GM12878 (cell line): ENCODE measurements around the gene MEIS1. TPM values are rescaled to one million over a fixed set of nuclear protein-coding genes. Genes with fewer than 3 reads are reported as not detected.

ENCODE experiments used
- ATAC-seq: fragments of 200-7000 bp; cut with Tn5 transposase; 3 replicates; pipeline ENCODE4 v1.9.1; 2020; ENCODE audit warnings: mild to moderate bottlenecking, moderate library complexity
- BruUV-seq: library from RNA; stranded (reverse); fragments of 400-500 nt; replicated peaks from 2 replicates; lab custom pipeline; 2021; lab: Mats Ljungman, UMichigan
- CTCF ChIA-PET: fragments of 300-600 bp; sonication (Branson Sonifier 250); formaldehyde crosslinking; extraction: SDS; loops from one replicate; lab custom pipeline; 2021; ENCODE audit warnings: inconsistent platforms; lab: Yijun Ruan, JAX
- POLR2A ChIA-PET: fragments of 350-600 bp; formaldehyde crosslinking; extraction: SDS; loops from one replicate; lab custom pipeline; 2021; ENCODE audit warnings: inconsistent platforms; lab: Charles Lee
- RAD21 ChIA-PET: fragments of 300-600 bp; sonication (Branson Sonifier 250); formaldehyde crosslinking; loops from one replicate; lab custom pipeline; 2023; ENCODE audit warnings: antibody characterized with exemption; ENCODE audit not compliant: unreplicated experiment; lab: Charles Lee
- SMC1A ChIA-PET: fragments of 300-600 bp; sonication (Branson Sonifier 250); formaldehyde crosslinking; loops from one replicate; lab custom pipeline; 2023; ENCODE audit not compliant: unreplicated experiment, uncharacterized antibody; lab: Charles Lee
- DNase-seq: peaks from one replicate; pipeline ENCODE4 v3.0.0-alpha.2; 2011; ENCODE audit warnings: low read depth, low spot score
- FAIRE-seq: peaks from 3 replicates; lab custom pipeline; 2011; peaks lifted over from hg19 to GRCh38; lab: Jason Lieb, UNC
- H2AFZ ChIP-seq: 2 replicates; pipeline ENCODE4 v1.6.0; 2011; ENCODE audit warnings: low read depth, low read length, control low read depth; ENCODE audit not compliant: control insufficient read depth
- H3K27ac ChIP-seq: 2 replicates; pipeline ENCODE4 v1.5.1; 2011; ENCODE audit warnings: control low read depth; ENCODE audit not compliant: control insufficient read depth, insufficient read depth
- H3K27me3 ChIP-seq, 2 experiments: replicated peaks in 1 of 2; 2 replicates each; pipeline versions ENCODE4 v1.6.0 to v1.6.1; 2011; ENCODE audit warnings: low read length in 1 of 2; ENCODE audit not compliant: control insufficient read depth in 2 of 2, insufficient read depth in 2 of 2
- H3K36me3 ChIP-seq, 2 experiments: 2 replicates each; pipeline ENCODE4 v1.5.1; 2011; ENCODE audit warnings: low read length in 1 of 2; ENCODE audit not compliant: control insufficient read depth in 2 of 2, insufficient read depth in 2 of 2
- H3K4me1 ChIP-seq: 2 replicates; pipeline ENCODE4 v1.6.1; 2011; ENCODE audit warnings: mild to moderate bottlenecking, low read length, moderate library complexity, mixed read lengths; ENCODE audit not compliant: control insufficient read depth, insufficient read depth
- H3K4me2 ChIP-seq: 2 replicates; pipeline ENCODE4 v1.6.0; 2011; ENCODE audit warnings: control low read depth; ENCODE audit not compliant: control insufficient read depth, insufficient read depth
- H3K4me3 ChIP-seq: fragments of 200-600 bp; sonication (generic); 2 replicates; pipeline ENCODE4 v1.5.1; 2016
- H3K79me2 ChIP-seq: 2 replicates; pipeline ENCODE4 v1.6.0; 2011; ENCODE audit warnings: low read length; ENCODE audit not compliant: control insufficient read depth, insufficient read depth
- H3K9ac ChIP-seq: 2 replicates; pipeline ENCODE4 v1.8.0; 2011; ENCODE audit warnings: low read length, control low read depth, mixed read lengths; ENCODE audit not compliant: control insufficient read depth, insufficient read depth
- H3K9me3 ChIP-seq: replicated peaks from 3 replicates; pipeline ENCODE4 v1.5.1; 2011; ENCODE audit warnings: mild to moderate bottlenecking, low read length; ENCODE audit not compliant: control insufficient read depth, insufficient read depth
- H4K20me1 ChIP-seq: 2 replicates; pipeline ENCODE4 v1.6.0; 2011; ENCODE audit not compliant: control insufficient read depth, insufficient read depth
- ATF7 ChIP-seq: fragments of 450-650 bp; IDR thresholded peaks from 2 replicates; pipeline ENCODE4 v1.6.1; 2016; ENCODE audit warnings: low read depth, mild to moderate bottlenecking
- BMI1 ChIP-seq: fragments of 450-650 bp; IDR thresholded peaks from 2 replicates; pipeline ENCODE4 v1.6.1; 2016; ENCODE audit warnings: mild to moderate bottlenecking, moderate library complexity, borderline replicate concordance
- EGR1 ChIP-seq, 2 experiments: IDR thresholded peaks; 1 replicate in 1 of 2; 2 replicates in 1 of 2; pipeline ENCODE4 v1.6.1; 2011 to 2012; ENCODE audit warnings: low read depth in 2 of 2, low read length in 2 of 2, borderline replicate concordance in 1 of 2, mild to moderate bottlenecking in 1 of 2, moderate library complexity in 1 of 2
- EP300 ChIP-seq, 2 experiments: fragments of 150-350 bp in 1 of 2; IDR thresholded peaks; 2 replicates each; pipeline ENCODE4 v1.6.1; 2011 to 2012; ENCODE audit warnings: low read depth in 2 of 2, low read length in 2 of 2, borderline replicate concordance in 1 of 2, improper control_type of control experiment in 1 of 2, inconsistent platforms in 1 of 2; ENCODE audit not compliant: control insufficient read depth in 1 of 2
- FOS ChIP-seq: IDR thresholded peaks from 3 replicates; pipeline ENCODE4 v1.6.1; 2011; ENCODE audit warnings: borderline replicate concordance; ENCODE audit not compliant: insufficient read length; ENCODE audit errors: extremely low read depth
- MTA3 ChIP-seq: IDR thresholded peaks from 2 replicates; pipeline ENCODE4 v1.6.1; 2012; ENCODE audit warnings: low read length, inconsistent platforms, borderline replicate concordance
- PML ChIP-seq: IDR thresholded peaks from 2 replicates; pipeline ENCODE4 v1.6.1; 2012; ENCODE audit warnings: low read length, inconsistent platforms
- RELA ChIP-seq: fragments of 450-650 bp; IDR thresholded peaks from 2 replicates; pipeline ENCODE4 v1.8.0; 2014; ENCODE audit warnings: borderline replicate concordance; ENCODE audit not compliant: partially characterized antibody
- YBX1 ChIP-seq: fragments of 450-650 bp; IDR thresholded peaks from 2 replicates; pipeline ENCODE4 v1.6.1; 2016; ENCODE audit warnings: antibody characterized with exemption
- ZNF384 ChIP-seq: IDR thresholded peaks from 2 replicates; pipeline ENCODE4 v1.6.1; 2012; ENCODE audit warnings: low read depth, mild to moderate bottlenecking, low read length, improper control_type of control experiment, borderline replicate concordance
- WGBS: methylation state at CpG from one replicate; pipeline ENCODE4 v1.1.6; 2016; ENCODE audit warnings: low lambda C conversion rate; ENCODE audit not compliant: insufficient replicate concordance, insufficient coverage; ENCODE audit errors: missing lambda C conversion rate; 5-methylcytosine and 5-hydroxymethylcytosine counted together
- in situ Hi-C: fragments of 300-500 bp; cut with MboI; formaldehyde crosslinking; loops from 9 replicates; pipeline ENCODE4 v1.14.3; 2018; ENCODE audit warnings: mixed read lengths
- intact Hi-C: fragments of 100-400 bp; cut with micrococcal nuclease; formaldehyde crosslinking; loops from one replicate; pipeline ENCODE4 v1.14.2; 2022; ENCODE audit not compliant: unreplicated experiment
- polyA plus RNA-seq, 11 experiments: library from polyadenylated mRNA; depleted of rRNA in 4 of 11; unstranded in 6 of 11; stranded (reverse) in 5 of 11; fragments of >200 nt; fragmentation: Nextera tagmentation in 4 of 11; fragmentation: Illumina TruSeq in 1 of 11; extraction: Ambion mirVana in 4 of 11; extraction: Trizol in 1 of 11; gene quantifications; 1 replicate in 1 of 11; 2 replicates in 10 of 11; pipeline versions ENCODE4 v1.2.1 to v1.2.3, GENCODE V29; 2011 to 2016; ENCODE audit warnings: inconsistent platforms in 2 of 11, missing spikeins in 2 of 11, low read depth in 1 of 11
- total RNA-seq, 4 experiments: library from RNA; depleted of rRNA in 3 of 4; stranded (reverse); fragments of >200 nt in 3 of 4; fragmentation: Illumina TruSeq in 1 of 4; extraction: Trizol in 1 of 4; gene quantifications; 2 replicates each; pipeline versions ENCODE4 v1.2.1 to v1.2.3, GENCODE V29; 2013 to 2021
- TF ChIP-seq, protein P1 (sequence below): fragments of 150-350 bp; IDR thresholded peaks from 2 replicates; pipeline ENCODE4 v1.6.1; 2014; ENCODE audit warnings: mild to moderate bottlenecking, low read depth, low read length
- TF ChIP-seq, protein P2 (sequence below): IDR thresholded peaks from 2 replicates; pipeline ENCODE4 v1.6.1; 2011; ENCODE audit warnings: low read depth, low read length, improper control_type of control experiment, borderline replicate concordance
- TF ChIP-seq, protein P3 (sequence below): fragments of 150-350 bp; IDR thresholded peaks from 2 replicates; pipeline ENCODE4 v1.6.1; 2016; ENCODE audit warnings: low read depth, low read length

MEIS1 gene
- total and polyA plus RNA-seq, 10 of the 15 experiments (the other 5 are each of a cell fraction or from before 2014, with no cell fraction given): 0.04 to 0.31 (median 0.14) TPM; not detected in 6

DNA sequence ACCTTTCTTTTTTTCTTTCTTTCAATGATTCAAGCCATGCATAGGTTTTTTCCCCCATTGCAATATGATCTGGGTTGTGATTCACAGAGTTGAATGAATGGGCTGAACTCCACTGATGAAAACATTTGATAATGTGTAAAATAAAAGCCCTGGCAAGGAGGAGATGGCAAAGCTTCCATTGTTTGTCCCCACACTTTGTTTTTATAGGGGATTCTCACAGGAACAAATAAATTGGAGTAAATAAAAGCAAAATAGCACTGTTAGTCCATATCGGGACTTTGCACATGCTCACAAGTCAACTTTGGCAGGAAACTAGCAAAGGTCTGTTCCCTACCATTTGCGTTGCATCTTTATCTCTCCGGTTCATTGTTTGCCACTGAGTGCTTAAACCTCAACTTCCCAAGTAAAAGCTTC is 55.7 kb downstream of the MEIS1 start (continued):
- no peak for TF ChIP-seq EGR1 (IDR thresholded peaks at IDR 0.05; ENCODE audit: borderline replicate concordance in 1 of 2, low read depth in 2 of 2, low read length in 2 of 2)

DNA sequence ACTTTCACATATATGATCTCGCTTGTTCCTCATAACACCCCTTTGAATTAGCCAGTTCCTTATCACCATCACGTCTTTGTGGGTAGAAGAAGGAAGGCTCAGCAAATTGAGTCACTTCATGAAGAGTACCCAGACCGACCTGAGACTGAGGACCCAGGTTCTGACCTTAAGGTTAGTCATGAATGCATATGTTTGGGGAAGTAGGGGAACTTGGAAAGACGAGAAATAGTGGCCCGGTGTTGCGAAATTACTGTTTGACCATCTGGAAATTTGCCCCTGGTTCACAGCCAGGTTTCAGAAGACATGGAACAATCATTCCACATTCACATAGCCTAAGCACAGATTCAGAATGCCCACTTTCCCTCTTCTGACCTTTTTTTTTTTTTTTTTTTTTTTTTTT is 59.8 kb downstream of the MEIS1 start:
- H3K4me2 ChIP-seq: no peak overlapping the region

More for the DNA sequence above, 59.8 kb downstream of the MEIS1 start:
- Histone ChIP-seq H3K79me2 (no peaks in the 10 kb centered on the region), H3K36me3 (no peaks in the 10 kb centered on the region), H2AFZ (no peak overlapping the region)
- in situ Hi-C loops: no loop called here
- CTCF ChIA-PET: no interaction called here
- FAIRE-seq: no peak
- no peak for DNase-seq
- TF ChIP-seq, protein P1, sequence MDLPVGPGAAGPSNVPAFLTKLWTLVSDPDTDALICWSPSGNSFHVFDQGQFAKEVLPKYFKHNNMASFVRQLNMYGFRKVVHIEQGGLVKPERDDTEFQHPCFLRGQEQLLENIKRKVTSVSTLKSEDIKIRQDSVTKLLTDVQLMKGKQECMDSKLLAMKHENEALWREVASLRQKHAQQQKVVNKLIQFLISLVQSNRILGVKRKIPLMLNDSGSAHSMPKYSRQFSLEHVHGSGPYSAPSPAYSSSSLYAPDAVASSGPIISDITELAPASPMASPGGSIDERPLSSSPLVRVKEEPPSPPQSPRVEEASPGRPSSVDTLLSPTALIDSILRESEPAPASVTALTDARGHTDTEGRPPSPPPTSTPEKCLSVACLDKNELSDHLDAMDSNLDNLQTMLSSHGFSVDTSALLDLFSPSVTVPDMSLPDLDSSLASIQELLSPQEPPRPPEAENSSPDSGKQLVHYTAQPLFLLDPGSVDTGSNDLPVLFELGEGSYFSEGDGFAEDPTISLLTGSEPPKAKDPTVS: no peak
- TF ChIP-seq ZNF384 (no peak), PML (no peak), ATF7 (no peak), BMI1 (no peak), MTA3 (no peak), FOS (no peak), RELA (no peak), EP300 (IDR thresholded peaks at IDR 0.05; ENCODE audit: borderline replicate concordance in 1 of 2, control insufficient read depth in 1 of 2, low read depth in 2 of 2, low read length in 2 of 2) (no peak), YBX1 (no peak)
- TF ChIP-seq, protein P2, sequence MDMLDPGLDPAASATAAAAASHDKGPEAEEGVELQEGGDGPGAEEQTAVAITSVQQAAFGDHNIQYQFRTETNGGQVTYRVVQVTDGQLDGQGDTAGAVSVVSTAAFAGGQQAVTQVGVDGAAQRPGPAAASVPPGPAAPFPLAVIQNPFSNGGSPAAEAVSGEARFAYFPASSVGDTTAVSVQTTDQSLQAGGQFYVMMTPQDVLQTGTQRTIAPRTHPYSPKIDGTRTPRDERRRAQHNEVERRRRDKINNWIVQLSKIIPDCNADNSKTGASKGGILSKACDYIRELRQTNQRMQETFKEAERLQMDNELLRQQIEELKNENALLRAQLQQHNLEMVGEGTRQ: no peak
- TF ChIP-seq, protein P3, sequence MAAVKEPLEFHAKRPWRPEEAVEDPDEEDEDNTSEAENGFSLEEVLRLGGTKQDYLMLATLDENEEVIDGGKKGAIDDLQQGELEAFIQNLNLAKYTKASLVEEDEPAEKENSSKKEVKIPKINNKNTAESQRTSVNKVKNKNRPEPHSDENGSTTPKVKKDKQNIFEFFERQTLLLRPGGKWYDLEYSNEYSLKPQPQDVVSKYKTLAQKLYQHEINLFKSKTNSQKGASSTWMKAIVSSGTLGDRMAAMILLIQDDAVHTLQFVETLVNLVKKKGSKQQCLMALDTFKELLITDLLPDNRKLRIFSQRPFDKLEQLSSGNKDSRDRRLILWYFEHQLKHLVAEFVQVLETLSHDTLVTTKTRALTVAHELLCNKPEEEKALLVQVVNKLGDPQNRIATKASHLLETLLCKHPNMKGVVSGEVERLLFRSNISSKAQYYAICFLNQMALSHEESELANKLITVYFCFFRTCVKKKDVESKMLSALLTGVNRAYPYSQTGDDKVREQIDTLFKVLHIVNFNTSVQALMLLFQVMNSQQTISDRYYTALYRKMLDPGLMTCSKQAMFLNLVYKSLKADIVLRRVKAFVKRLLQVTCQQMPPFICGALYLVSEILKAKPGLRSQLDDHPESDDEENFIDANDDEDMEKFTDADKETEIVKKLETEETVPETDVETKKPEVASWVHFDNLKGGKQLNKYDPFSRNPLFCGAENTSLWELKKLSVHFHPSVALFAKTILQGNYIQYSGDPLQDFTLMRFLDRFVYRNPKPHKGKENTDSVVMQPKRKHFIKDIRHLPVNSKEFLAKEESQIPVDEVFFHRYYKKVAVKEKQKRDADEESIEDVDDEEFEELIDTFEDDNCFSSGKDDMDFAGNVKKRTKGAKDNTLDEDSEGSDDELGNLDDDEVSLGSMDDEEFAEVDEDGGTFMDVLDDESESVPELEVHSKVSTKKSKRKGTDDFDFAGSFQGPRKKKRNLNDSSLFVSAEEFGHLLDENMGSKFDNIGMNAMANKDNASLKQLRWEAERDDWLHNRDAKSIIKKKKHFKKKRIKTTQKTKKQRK: no peak
- TF ChIP-seq, all 136 proteins: peak for 0
- Histone ChIP-seq H3K4me1 (no peaks in the 10 kb centered on the region), H3K27me3 (no peaks in the 10 kb centered on the region; a peak in 1 of 4 replicates), H3K9ac (no peak overlapping the region), H4K20me1 (no peaks in the 10 kb centered on the region), H3K4me3 (no peak overlapping the region), H3K9me3 (no peaks in the 10 kb centered on the region), H3K27ac (no peak overlapping the region)
- ChIA-PET POLR2A (no interaction called here), SMC1A (interaction anchor here (0.6 kb wide), 1 partner anchor 270 kb away, joined by 3 read pairs; no protein-coding TSS in a partner anchor), RAD21 (no interaction called here)
- ATAC-seq: no peak
- 22% methylated on average over 6 of the region's 6 CpGs for WGBS
- no TSS peak for BruUV-seq
- intact Hi-C loops: no loop called here
